ENCODE measurements around the gene CA14.
"Not testable (repeated sequence)": the region's sequence is repeated elsewhere in the genome, so short reads cannot be mapped to it uniquely, and the experiment has no call there.

CA14 gene

DNA sequence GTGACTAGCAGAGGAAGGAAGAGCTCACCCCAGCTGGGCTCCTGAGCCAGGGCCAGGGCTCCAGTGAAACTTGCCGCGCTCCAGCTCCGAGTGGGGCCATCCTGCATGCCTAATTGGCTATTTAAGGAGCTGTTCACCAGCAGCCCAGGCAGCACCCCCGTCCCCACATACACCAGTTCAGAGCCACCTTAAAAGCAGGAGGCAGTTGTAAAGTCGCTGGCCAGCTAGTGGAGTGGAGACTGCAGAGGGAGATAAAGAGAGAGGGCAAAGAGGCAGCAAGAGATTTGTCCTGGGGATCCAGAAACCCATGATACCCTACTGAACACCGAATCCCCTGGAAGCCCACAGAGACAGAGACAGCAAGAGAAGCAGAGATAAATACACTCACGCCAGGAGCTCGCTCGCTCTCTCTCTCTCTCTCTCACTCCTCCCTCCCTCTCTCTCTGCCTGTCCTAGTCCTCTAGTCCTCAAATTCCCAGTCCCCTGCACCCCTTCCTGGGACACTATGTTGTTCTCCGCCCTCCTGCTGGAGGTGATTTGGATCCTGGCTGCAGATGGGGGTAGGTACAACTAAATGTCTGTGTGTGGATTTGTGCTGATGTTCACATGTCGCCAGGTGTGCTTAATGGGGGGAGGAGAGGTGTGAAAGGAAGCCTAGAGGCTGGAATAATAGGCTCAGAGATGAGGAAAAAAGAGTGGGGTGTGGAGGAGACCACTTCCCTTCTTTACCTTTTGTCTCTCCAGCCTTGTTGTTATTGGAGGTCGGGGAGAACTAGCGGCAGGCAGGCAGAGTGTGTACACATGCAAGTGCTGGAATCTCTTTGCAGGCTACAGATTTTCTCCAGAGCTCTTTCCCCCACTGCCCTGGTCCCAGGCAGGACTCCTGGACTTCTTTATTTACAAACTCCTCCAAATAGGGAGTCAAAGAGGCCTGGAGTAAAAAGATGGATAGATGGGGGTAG lies at the start of gene CA14:
Gene CA14, plus strand, starts transcription at position 151 of the 962 bp plus-strand sequence. Its CDS starts 355 bp downstream, at position 506.
- no peak for DNase-seq

DNA sequence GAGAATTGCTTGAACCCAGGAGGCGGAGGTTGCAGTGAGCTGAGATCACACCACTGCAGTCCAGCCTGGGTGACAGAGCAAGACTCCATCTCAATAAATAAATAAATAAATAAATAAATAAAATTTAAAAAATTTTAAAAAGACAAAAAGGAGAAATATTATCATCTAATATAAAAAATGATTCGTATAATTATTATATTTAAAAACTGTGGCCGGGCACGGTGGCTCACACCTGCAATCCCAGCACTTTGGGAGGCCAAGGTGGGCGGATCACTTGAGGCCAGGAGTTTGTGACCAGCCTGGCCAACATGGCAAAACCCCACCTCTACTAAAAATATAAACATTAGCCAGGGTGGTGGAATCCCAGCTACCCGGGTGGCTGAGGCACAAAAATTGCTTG lies 49.1 kb upstream of the CA14 start:
- not testable (repeated sequence) for DNase-seq

GRCh38 chr1:150210091-150210490 lies 47.5 kb upstream of the CA14 start:
- DNase-seq, result no peak

GRCh38 chr1:150210706-150211105 lies 46.9 kb upstream of the CA14 start:
- DNase-seq, result no peak

DNA sequence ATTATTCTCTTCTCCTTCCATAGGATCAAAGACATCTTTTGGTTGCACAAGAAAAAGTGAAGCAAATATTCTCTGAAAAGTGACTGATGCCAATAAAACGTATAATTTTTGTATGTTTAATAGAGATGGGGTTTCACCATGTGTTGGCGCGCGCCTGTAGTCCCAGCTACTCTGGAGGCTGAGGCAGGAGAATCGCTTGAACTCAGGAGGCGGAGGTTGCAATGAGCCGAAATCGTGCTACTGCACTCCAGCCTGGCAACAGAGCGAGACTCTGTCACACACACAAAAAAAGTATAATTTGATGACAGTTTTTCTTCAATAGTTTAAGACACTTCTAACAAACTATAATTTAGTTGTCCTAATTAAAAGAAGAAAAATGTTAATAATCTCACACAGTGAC lies 45.5 kb upstream of the CA14 start:
- no peak for DNase-seq

DNA sequence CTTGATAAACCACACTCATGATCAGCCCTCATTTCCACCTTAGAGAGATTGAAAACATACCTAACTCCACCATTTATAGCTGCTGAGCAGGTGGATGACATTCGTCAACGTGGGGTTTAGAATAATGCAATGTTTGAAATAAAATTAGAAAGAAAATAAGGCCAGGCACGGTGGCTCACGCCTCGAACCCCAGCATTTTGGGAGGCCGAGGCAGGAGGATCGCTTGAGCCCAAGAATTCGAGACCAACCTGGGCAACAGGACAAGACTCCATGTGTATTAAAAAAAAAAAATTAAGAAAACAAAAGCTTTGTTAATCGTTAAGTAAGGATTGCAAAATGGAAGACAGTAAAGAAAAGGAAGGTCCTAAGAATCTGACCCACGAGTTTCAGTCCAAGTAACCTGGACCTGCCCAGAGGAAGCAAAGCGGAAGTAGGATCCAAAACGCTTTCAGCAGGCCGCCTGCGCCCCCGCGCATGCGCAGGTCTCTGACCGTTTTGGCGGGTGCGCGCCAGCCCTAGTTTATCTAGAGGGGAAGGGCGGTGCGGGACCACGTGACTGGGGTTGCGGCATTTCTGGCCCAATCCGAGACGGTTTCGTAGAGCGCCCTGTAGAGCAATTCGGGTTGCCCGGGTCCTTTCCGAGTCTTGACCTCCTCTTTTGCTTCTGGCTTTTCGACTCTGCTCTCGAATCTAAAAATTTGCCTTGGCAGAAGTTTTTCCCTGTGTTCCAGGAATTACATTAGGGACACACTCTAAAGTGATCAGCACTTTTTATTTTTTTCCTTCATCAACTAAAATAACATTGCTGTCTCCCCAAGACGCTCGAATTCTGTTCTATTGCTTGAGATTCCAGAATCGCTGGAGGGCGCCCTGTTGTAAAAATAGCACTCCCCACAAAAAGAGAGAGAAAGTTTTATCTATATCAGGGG lies 44.1 kb upstream of the CA14 start:
- peak; percentile 90 to 94 for DNase-seq

DNA sequence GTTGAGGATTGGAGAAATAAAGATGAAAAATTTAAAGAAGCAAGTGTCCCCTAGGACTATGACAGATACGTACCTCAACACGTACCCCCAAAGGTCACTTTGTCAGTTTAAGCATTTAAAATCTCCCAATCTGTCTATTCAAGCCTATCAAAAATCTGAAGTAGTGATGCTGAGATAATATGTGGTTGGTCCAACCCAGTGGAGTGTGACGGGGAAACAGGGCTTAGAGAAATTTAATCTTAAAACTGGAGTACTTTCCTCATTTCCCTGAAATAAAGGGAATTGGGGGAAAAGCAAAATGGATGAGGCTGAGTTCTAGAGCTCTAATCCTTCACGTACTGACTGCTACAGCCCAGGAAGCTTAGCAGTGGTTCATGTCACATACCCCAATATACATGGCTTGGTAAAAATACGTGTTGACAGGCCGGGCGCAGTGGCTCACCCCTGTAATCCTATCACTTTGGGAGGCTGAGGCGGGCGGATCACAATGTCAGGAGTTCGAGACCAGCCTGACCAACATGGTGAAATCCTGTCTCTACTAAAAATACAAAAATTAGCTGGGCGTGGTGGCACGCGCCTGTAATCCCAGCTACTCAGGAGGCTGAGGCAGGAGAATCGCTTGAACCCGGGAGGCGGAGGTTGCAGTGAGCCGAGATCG lies 43.3 kb upstream of the CA14 start:
- DNase-seq, result not testable (repeated sequence)

- DNase-seq, result not testable (repeated sequence)
Observed at GRCh38 chr1:150215855-150216254, 41.7 kb upstream of the CA14 start.

DNA sequence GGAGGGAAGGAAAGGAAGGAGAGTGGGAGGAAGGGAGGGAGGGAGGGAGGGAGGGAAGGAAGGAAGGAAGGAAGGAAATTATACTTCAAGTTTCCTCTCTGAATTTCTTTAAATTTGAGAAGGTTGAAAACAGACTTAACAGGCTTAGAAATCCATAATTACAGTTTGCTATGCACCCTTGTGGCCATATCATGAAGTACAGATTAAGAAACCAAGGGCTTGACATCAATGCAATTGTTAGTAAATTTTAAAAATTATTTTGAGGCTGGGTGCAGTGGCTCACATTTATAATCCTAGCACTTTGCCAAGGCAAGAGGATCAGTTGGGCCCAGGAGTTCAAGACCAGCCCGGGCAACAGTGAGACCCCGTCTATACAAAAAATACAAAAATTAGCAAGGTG lies 36.0 kb upstream of the CA14 start:
- no peak for DNase-seq

DNA sequence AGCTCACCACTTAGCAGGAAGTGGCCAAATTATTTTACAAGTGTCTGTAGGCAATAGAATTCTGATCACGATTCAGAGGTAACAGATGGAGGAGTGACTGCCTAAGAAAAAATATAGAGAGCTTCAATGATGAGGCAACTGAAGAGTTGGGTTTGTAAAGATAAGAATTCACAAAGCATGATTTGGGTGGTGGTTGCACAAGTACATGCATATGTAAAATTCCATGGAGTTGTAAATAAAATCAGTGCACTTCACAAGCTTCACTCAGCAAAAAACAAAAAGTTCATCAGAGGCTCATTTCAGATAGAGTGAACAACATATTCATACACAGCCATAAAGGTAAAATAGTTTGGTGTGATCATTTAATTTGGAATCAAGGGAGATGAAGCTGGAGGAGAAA lies 32.6 kb upstream of the CA14 start:
- no peak for DNase-seq

DNA sequence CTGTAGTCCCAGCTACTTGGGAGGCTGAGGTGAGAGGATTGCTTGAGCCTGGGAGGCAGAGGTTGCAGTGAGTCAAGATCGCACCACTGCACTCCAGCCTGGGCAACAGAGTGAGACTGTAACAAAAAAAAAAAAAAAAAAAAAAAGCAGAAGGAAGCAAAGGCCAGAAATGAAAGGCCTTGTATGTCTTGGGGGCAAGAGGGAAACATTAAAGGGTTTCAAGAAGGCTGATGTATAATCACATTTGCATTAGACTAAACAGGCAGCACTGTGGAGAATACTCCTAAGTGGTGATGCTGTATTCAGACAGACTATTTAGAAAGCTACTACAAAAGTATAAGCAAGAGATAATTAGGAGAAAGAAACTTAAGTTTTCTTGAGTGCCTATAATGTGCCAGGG lies 32.0 kb upstream of the CA14 start:
- DNase-seq, result no peak

GRCh38 chr1:150226486-150226885 lies 31.1 kb upstream of the CA14 start:
- DNase-seq, result no peak

DNA sequence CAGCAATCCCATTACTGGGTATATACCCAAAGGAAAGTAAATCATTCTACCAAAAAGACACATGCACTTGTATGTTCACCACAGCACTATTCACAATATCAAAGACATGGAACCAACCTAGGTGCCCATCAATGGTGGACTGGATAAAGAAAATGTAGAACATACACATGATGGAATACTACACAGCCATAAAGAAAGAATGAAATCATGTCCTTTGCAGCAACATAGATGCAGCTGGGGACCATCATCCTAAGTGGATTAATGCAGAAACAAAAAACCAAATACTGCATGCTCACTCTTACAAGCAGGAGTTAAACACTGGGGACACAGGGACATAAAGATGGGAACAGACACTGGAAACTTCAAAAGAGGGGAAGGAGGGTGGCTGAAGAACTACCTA lies 30.3 kb upstream of the CA14 start:
- no peak for DNase-seq

- not testable (repeated sequence) for DNase-seq
Observed at GRCh38 chr1:150228246-150228645, 29.3 kb upstream of the CA14 start.

DNA sequence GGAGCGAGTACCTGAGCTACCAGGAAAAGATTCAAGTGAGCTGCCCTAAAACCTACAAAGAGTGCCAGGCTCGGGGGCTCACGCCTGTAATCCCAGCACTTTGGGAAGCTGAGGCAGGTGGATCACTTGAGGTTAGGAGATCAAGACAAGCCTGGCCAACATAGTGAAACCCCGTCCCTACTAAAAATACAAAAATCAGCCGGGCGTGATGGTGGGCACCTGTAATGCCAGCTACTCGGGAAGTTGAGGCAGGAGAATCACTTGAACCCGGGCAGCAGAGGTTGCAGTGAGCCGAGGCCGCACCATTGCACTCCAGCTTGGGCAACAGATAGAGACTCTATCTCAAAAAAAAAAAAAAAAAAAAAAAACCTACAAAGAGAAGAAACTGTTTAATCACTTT lies 24.7 kb upstream of the CA14 start:
- not testable (repeated sequence) for DNase-seq

DNA sequence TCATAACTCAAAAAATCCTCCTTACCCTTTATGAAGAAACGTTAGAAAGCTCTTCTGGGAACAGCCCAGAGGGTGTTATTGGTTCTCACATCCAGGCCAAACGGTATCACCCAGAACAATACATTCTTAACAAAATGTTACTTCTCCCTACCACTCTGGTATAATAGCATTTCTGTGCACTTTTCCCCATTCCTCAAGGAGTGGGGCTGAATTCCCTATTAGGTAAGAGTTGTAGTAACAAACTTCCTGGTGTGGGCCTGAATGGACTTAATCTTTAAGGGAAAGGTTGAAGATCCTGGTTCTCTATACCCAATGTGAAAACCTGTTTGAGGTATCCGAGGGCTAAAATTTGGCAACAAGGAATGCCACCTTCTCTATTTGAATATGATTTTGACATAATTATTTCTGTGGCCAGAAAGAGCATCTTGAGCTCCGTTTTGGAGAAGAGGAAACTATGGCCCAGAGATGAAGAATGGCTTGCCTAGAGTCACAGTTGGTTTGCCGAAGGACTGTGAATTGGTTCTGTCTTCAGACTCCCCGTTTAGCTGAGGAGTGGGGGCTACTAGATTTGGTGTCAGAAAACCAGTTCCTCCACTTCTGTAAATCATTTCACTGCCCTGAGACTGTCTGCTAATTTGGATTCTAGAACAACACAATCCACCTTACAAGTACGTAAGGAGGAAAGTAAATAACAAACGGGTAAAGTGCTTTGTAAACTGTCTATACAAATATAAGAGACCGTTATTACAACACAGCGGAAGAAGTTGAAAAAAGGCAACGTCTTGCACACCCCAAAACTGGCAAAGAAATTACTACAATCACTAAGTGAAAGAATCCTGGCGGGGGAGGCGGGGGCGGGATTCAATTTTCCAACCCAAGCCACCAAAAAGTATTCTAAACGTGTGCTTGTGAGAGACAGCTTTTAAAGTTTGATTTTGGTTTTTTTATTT lies 23.9 kb upstream of the CA14 start:
- peak; percentile 62 to 63 for DNase-seq

DNA sequence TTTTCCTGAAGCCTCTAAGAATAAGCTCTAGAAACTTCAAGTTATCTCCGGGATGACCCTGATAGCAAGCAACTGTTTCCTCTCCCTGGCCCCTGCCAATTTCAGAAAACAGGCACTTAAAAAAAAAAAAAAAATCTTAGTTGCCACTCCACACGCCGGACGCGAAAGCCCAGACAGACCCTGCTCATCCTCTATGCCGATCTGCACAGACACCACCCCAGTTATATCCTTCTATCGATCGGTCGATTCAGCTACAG lies 23.3 kb upstream of the CA14 start:
- DNase-seq, result no peak

DNA sequence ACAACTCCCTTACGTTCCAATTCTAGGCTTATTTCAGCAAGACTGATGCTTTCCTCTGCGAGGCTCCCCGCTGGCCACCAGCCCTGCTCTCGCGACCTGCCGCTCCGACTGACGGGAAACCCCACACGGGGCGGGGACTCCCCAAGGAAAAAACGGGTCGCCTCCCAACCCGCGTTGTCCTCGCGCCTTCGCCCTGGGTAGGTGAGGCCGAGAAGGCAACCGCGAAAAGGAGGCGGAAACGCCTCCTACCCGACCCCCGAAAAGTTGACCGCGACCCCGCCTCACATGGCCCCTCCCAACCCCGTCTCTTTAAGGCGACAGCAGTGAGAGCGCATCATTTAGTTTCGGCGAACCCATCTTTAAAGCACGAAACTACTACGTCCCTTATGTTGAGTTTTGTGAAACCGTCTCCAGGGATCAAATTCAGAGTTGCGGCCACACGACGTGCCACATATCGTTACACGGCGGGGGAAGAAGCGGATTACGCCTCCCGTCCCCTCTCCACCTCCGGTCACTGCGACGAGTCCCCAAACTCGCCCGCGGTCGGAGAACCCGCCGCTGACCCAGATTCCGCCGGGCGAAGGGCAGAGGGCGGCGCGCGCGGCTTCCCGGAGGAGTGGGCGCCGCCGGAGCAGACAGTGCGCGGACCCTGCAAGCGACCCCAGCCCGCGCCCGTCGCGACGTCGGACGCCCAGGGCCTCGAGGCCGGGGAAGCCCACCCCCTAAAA lies 22.8 kb upstream of the CA14 start:
- DNase-seq, result peak; percentile 94

DNA sequence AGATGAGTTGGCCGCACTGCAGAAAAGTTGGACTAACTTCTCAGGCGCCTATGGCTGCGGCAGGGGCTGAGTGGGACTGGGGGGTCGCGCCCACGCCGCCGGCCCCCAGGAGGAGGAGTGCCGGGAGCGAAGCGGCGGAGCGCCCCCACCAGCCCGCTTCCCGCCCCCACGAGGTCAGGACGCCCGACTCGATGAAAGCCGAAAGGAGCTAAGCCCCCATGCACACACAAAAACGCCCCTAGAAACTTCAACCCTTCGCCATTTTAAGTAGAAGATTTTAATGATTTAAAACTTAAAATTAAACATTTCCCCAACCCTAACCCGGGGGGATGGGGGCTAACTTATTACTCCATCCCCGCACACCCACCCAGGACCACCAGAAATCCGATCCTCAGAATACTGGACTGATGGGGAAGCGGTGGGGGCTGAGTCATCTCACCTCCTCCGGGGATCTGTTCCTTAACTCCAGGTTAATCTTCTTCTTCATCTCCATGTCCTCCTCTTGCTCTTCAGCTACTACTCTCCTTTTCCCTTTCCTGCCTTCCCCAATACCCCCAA lies 22.2 kb upstream of the CA14 start:
- DNase-seq, result peak; percentile 56 to 63

DNA sequence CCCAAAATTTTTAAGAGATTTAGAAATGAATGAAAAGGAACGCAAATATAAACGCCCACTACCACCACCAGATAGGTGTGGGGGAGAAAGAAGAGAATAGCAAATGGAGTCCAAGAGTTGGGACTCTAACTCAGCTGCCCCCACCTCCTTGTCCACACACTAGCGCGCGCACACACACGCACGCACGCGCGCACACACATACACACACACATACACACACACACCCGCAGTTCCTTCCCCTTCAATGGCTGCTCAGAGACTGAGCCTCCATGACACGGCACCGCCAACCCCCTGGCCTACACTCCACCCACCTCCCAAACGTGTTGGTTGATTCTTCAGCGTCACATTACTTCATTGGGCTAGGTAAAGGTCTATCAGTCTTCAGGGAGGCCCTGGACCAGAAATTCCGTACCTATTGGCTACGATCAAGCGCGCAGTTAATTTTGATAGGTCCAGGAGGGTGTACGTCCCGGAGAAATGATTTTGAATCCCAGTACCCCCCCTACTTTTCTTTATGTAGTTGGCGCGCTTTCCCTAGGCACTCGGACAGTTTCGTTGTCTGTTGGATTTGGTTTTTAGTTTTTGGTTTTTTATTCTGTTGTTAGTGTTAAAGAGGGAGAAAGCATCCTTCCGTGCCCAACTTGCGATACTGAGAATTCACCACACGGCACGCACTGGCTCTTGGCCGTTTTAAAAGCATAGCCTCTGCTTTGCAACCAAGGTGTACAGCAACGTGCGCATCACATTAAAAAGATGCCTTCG lies 21.5 kb upstream of the CA14 start, which contains the start of gene ANP32E:
Gene ANP32E, minus strand, starts transcription at position 261 of the 762 bp plus-strand sequence. CDS start 326 bp downstream, outside the sequence.
- DNase-seq, result peak; percentile 93 to 94

Data from activated T-cell treated with anti-CD3 and anti-CD28 coated beads, Interleukin-2, amount 50 U/mL, for 48 hours (primary cell).